Fibroblast of pulmonary artery (primary cell): ENCODE measurements around the gene SYTL5.

Experiments used
- DNase-seq: peaks from one replicate; pipeline ENCODE4 v3.0.0-alpha.2; 2010; ENCODE audit warnings: low read depth
- H3K4me3 ChIP-seq: replicated peaks from 2 replicates; pipeline ENCODE4 v1.5.1; 2011; ENCODE audit warnings: low read depth, mild to moderate bottlenecking, control low read depth, low read length, moderate library complexity
- TF ChIP-seq, protein P1 (sequence below): IDR thresholded peaks from 2 replicates; pipeline ENCODE4 v1.5.1; 2011; ENCODE audit warnings: mild to moderate bottlenecking, control low read depth, low read length, inconsistent platforms; ENCODE audit errors: missing control alignments

SYTL5 gene

DNA sequence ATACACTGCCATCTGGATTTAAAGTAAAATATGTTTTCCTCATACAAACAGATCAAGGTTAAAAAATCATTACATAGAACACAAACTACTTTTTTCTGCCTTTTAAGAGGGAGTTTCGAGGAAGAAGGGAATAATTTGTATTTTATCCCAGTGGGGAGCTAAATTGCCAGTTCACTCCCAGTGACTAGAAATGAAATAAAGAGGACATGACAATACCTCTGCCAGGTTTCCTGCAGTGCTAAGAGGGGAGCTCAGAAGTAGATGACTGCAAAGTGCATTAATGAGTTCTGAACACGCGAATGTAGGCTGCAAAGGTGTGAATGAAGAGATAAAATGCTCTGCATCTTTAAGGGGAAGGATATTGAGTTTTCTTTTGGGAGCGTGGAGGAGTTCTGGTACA, 144.6 kb downstream of the SYTL5 start:
- H3K4me3 ChIP-seq = no peak overlapping the region
- DNase-seq = no peak
- TF ChIP-seq, protein P1, sequence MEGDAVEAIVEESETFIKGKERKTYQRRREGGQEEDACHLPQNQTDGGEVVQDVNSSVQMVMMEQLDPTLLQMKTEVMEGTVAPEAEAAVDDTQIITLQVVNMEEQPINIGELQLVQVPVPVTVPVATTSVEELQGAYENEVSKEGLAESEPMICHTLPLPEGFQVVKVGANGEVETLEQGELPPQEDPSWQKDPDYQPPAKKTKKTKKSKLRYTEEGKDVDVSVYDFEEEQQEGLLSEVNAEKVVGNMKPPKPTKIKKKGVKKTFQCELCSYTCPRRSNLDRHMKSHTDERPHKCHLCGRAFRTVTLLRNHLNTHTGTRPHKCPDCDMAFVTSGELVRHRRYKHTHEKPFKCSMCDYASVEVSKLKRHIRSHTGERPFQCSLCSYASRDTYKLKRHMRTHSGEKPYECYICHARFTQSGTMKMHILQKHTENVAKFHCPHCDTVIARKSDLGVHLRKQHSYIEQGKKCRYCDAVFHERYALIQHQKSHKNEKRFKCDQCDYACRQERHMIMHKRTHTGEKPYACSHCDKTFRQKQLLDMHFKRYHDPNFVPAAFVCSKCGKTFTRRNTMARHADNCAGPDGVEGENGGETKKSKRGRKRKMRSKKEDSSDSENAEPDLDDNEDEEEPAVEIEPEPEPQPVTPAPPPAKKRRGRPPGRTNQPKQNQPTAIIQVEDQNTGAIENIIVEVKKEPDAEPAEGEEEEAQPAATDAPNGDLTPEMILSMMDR = no peak

DNA sequence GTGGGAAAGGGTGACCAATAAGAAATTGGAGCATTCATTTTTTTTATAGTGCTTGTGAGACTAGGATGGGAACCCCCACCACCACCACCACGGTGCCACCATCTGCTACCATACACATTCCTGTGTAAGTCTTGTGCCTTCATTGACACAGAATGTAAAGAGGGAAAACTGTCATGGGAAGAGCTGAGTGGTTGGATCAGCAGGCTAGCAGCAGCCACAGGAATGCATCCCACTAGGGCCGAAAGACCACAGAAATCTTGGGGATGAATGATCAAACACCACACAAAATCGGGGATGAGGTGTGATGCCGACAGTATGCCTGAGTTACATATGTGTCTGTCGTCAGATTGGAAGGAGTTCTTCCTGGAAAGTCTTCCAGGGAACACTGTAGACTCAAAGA, 145.1 kb downstream of the SYTL5 start:
- TF ChIP-seq, protein P1 = no peak
- no peak for DNase-seq
- H3K4me3 ChIP-seq = no peak overlapping the region

DNA sequence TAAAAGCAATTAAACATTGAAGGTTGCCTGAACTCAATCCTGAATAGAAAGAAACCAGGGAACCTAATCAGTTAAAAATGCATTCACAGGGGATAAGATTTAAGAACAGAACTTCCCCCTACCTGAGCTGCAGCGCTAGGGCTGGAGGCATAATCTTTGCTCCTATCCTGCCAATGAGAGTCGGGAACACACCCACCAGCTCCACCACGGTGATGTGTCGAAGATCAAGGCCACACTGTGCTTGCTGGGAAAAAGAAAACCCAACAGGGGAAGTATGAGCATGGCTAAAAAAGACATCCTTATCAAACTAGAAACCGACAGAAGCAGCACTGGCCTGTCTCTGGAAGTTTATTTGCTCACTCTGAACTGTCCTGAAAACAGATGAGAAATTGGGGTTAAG, 148.0 kb downstream of the SYTL5 start:
- no peak overlapping the region for H3K4me3 ChIP-seq
- no peak for DNase-seq
- TF ChIP-seq, protein P1 = no peak

DNA sequence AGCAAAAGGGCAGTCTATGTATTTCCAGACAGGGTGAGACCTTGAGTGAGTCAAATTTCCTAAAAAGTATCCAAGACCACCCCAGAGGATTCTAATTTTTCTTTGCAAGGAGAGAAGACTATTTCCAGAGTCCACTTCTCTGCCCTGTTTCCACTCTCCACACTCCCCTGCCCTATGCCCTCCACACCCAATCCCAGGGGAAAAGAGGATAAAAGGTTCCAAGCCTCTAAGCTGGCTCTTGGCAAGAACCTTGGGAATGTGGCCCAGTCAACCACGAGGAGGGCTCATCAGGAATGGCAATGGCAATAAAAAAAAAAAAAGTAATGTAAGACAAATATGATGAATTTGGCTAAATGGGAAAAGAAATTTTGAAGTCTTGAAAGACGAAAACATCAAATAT, 148.5 kb downstream of the SYTL5 start:
- no peak overlapping the region for H3K4me3 ChIP-seq
- TF ChIP-seq, protein P1 = no peak
- no peak for DNase-seq

DNA sequence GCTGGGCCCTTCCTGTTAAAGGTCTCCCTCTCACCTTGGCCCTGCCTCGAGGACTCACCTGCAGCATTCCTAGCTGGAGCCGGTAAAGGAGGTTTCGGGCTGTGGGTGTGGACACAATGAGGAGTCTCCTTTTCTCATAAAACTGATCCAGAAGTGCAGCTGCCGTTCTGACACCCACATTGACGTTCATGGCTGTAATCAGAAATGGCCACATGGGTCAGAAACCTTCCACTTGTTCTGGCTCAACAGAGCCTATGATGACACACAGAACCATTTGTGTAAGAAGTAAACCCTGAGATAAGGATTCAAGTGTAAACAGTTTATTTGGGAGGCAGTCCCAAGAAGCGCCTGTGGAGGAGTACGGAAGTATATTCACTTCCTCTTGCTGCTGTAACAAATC, 150.5 kb downstream of the SYTL5 start:
- H3K4me3 ChIP-seq = no peak overlapping the region
- no peak for DNase-seq
- TF ChIP-seq, protein P1 = no peak

DNA sequence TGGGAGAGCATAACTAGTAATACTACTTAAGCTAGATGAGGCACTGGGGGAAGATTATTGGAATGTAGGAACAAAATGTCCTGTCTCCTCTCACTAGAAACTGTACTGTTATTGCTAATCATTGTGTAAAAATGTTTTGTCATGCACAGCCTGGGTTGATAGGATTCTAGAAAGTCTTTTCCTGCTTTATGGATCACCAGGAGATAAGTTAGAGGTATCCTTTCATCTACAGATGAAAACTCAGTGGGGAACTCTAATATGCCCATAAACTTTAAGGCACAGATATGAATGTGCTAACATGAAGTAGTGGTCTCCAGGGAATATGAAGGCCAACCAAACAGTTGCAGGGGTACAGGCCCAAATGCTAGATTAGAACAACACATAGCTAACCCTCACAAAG, 156.8 kb downstream of the SYTL5 start:
- H3K4me3 ChIP-seq = no peak overlapping the region
- DNase-seq = no peak
- TF ChIP-seq, protein P1 = no peak

DNA sequence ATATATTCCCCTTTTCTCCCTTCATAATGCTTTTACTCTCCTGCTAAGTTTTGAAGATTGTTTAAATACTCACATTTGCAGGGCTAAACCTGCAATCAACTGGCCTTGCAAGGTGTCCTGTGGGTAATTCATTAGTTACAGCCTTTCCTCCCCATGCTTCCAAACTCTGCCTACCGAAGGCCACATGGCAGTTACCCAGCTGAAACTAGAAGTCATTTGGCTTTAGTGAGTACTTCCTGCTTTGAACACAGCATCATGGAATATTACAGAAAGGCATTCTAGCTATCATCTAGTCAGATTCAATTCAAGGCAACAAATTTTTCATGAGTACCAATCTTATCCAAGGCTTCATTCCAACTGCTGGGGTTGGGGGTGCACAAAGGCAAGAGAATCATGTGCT, 158.7 kb downstream of the SYTL5 start:
- no peak overlapping the region for H3K4me3 ChIP-seq
- TF ChIP-seq, protein P1 = no peak
- DNase-seq = no peak
